ENCODE results near the gene HBE1. TPM values are rescaled to one million over a fixed set of nuclear protein-coding genes. Genes with fewer than 3 reads are reported as not detected.

The HBE1 gene
- total RNA-seq, 4 donors from 2014 or later = 4.2 TPM; not detected in 3

GRCh38 chr11:5229796-5230195 is 39.9 kb downstream of the HBE1 start:
- Histone ChIP-seq H3K27me3 (peaks cover 0 to 2% of the 10 kb centered on the region in 2 donors), H3K4me1 (no peaks in the 10 kb centered on the region), H3K27ac (no peak overlapping the region), H3K9me3 (no peaks in the 10 kb centered on the region), H3K4me3 (no peak overlapping the region), H3K36me3 (no peaks in the 10 kb centered on the region)
- no peak for DNase-seq
- intact Hi-C loops (cut with DNase I; ENCODE audit: low total_unique reads) = no loop called here
- TF ChIP-seq CTCF (IDR thresholded peaks at IDR 0.05) (no peak), POLR2A (IDR thresholded peaks at IDR 0.05) (no peak)

- TF ChIP-seq CTCF (IDR thresholded peaks at IDR 0.05) (no peak), POLR2A (IDR thresholded peaks at IDR 0.05) (no peak)
- no peak for DNase-seq
- peaks cover 0 to 2% of the 10 kb centered on the region in 2 donors for H3K27me3 ChIP-seq
- H3K9me3 ChIP-seq = no peaks in the 10 kb centered on the region
- no peak overlapping the region for H3K4me3 ChIP-seq
- intact Hi-C loops (cut with DNase I; ENCODE audit: low total_unique reads) = no loop called here
- no peaks in the 10 kb centered on the region for H3K4me1 ChIP-seq
- H3K36me3 ChIP-seq = no peaks in the 10 kb centered on the region
- no peak overlapping the region for H3K27ac ChIP-seq
Observed at GRCh38 chr11:5229356-5229755, 40.4 kb downstream of the HBE1 start.

- no peak for DNase-seq
- intact Hi-C loops (cut with DNase I; ENCODE audit: low total_unique reads) = no loop called here
- Histone ChIP-seq H3K27me3 (peaks cover 0 to 2% of the 10 kb centered on the region in 2 donors), H3K4me1 (no peaks in the 10 kb centered on the region), H3K4me3 (no peak overlapping the region), H3K9me3 (no peaks in the 10 kb centered on the region), H3K27ac (no peak overlapping the region), H3K36me3 (no peaks in the 10 kb centered on the region)
- TF ChIP-seq POLR2A (IDR thresholded peaks at IDR 0.05) (no peak), CTCF (IDR thresholded peaks at IDR 0.05) (no peak)
Observed at GRCh38 chr11:5228124-5228523, 41.6 kb downstream of the HBE1 start.

GRCh38 chr11:5227681-5228080 is 42.1 kb downstream of the HBE1 start:
- Histone ChIP-seq H3K4me3 (no peak overlapping the region), H3K36me3 (no peaks in the 10 kb centered on the region), H3K4me1 (no peaks in the 10 kb centered on the region), H3K9me3 (no peaks in the 10 kb centered on the region), H3K27me3 (peaks cover 0 to 2% of the 10 kb centered on the region in 2 donors), H3K27ac (no peak overlapping the region)
- no peak for DNase-seq
- TF ChIP-seq POLR2A (IDR thresholded peaks at IDR 0.05) = no peak
- no peak for TF ChIP-seq CTCF (IDR thresholded peaks at IDR 0.05)
- intact Hi-C loops (cut with DNase I; ENCODE audit: low total_unique reads) = no loop called here

GRCh38 chr11:5226732-5227310 is 42.9 kb downstream of the HBE1 start, which contains the start of gene HBB:
Gene HBB, minus strand, starts transcription at chr11:5227071. Its CDS starts 50 bp downstream, at chr11:5227021.
- intact Hi-C loops (cut with DNase I; ENCODE audit: low total_unique reads) = no loop called here
- H3K27me3 ChIP-seq = peaks cover 0 to 2% of the 10 kb centered on the region in 2 donors
- H3K9me3 ChIP-seq = no peaks in the 10 kb centered on the region
- no peak within 1 kb of the TSS for H3K27ac ChIP-seq
- no peak for DNase-seq
- no peaks in the 10 kb centered on the region for H3K4me1 ChIP-seq
- H3K4me3 ChIP-seq = no peak within 1 kb of the TSS
- TF ChIP-seq POLR2A (IDR thresholded peaks at IDR 0.05) (no peak), CTCF (IDR thresholded peaks at IDR 0.05) (no peak)
- no peaks in the 10 kb centered on the region for H3K36me3 ChIP-seq
